SK-N-SH (cell line): ENCODE measurements around the gene PRRX2. TPM values are rescaled to one million over a fixed set of nuclear protein-coding genes. Genes with fewer than 3 reads are reported as not detected.
A peak's percentile ranks its signal among the peaks of the same experiment; 100 is the strongest.

Experiments used
- CHD2 ChIP-seq: fragments of 150-350 bp; IDR thresholded peaks from 2 replicates; pipeline ENCODE4 v1.6.1; 2018; ENCODE audit warnings: low read length; ENCODE audit not compliant: partially characterized antibody
- CTCF ChIP-seq: fragments of 200-600 bp; sonication (generic); IDR thresholded peaks from 2 replicates; pipeline ENCODE4 v1.6.1; 2017; ENCODE audit warnings: antibody characterized with exemption, mild to moderate bottlenecking, moderate library complexity
- ELF1 ChIP-seq: IDR thresholded peaks from 2 replicates; pipeline ENCODE4 v1.4.0; 2012
- EP300 ChIP-seq, 2 experiments: IDR thresholded peaks; 2 replicates each; pipeline versions ENCODE4 v1.4.0 to v1.6.1; 2012; ENCODE audit warnings: borderline replicate concordance in 1 of 2, low read depth in 1 of 2, low read length in 1 of 2
- FOXJ3 ChIP-seq: sonication (generic); formaldehyde crosslinking; IDR thresholded peaks from 2 replicates; pipeline ENCODE4 v1.5.1; 2020; ENCODE audit warnings: mild to moderate bottlenecking, missing genetic modification reagents
- FOXM1 ChIP-seq: IDR thresholded peaks from 2 replicates; pipeline ENCODE4 v1.4.0; 2012; ENCODE audit warnings: low read depth, mild to moderate bottlenecking
- MEF2A ChIP-seq: IDR thresholded peaks from 2 replicates; pipeline ENCODE4 v1.4.0; 2012; ENCODE audit warnings: low read depth, borderline replicate concordance
- NFIC ChIP-seq: IDR thresholded peaks from 2 replicates; pipeline ENCODE4 v1.4.0; 2012; ENCODE audit warnings: borderline replicate concordance
- NRF1 ChIP-seq: IDR thresholded peaks from 2 replicates; pipeline ENCODE4 v1.6.1; 2012; ENCODE audit warnings: low read depth, mild to moderate bottlenecking, low read length
- PBX3 ChIP-seq: IDR thresholded peaks from 2 replicates; pipeline ENCODE4; 2012
- RAD21 ChIP-seq: IDR thresholded peaks from 2 replicates; pipeline ENCODE4 v1.6.1; 2012; ENCODE audit warnings: mild to moderate bottlenecking, low read length
- RCOR1 ChIP-seq: fragments of 150-350 bp; IDR thresholded peaks from 2 replicates; pipeline ENCODE4 v1.6.1; 2017; ENCODE audit warnings: antibody characterized with exemption, low read length
- SMC3 ChIP-seq: IDR thresholded peaks from 2 replicates; pipeline ENCODE4 v1.6.1; 2012; ENCODE audit warnings: low read depth, low read length, improper control_type of control experiment
- TCF12 ChIP-seq: IDR thresholded peaks from 2 replicates; pipeline ENCODE4 v1.4.0; 2012
- YY1 ChIP-seq: IDR thresholded peaks from 2 replicates; pipeline ENCODE4 v1.4.0; 2012; ENCODE audit warnings: low read depth, mild to moderate bottlenecking
- ZBTB33 ChIP-seq: IDR thresholded peaks from 2 replicates; pipeline ENCODE4 v1.4.0; 2012; ENCODE audit warnings: low read depth, borderline replicate concordance
- polyA plus RNA-seq, 3 experiments: library from polyadenylated mRNA; depleted of rRNA; stranded (reverse); fragments of >200 nt; gene quantifications; 2 replicates each; pipeline ENCODE4 v1.2.3, GENCODE V29; 2012
- TF ChIP-seq, protein P1 (sequence below): fragments of 150-350 bp; IDR thresholded peaks from 2 replicates; pipeline ENCODE4 v1.6.1; 2017; ENCODE audit warnings: antibody characterized with exemption, low read length, low read depth, borderline replicate concordance

The PRRX2 gene
- polyA plus RNA-seq, 1 of the 3 experiments (the other 2 are of a cell fraction): 0.84 TPM

- TF ChIP-seq, protein P1, sequence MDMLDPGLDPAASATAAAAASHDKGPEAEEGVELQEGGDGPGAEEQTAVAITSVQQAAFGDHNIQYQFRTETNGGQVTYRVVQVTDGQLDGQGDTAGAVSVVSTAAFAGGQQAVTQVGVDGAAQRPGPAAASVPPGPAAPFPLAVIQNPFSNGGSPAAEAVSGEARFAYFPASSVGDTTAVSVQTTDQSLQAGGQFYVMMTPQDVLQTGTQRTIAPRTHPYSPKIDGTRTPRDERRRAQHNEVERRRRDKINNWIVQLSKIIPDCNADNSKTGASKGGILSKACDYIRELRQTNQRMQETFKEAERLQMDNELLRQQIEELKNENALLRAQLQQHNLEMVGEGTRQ: no peak
- no peak for TF ChIP-seq RCOR1
- TF ChIP-seq PBX3: 0 out of 2 replicates have a peak, but pooled peaks have one; percentile 17
- no peak for TF ChIP-seq MEF2A
- no peak; a peak in 1 of 4 replicates for TF ChIP-seq EP300 (IDR thresholded peaks at IDR 0.05; ENCODE audit: borderline replicate concordance in 1 of 2, low read depth in 1 of 2, low read length in 1 of 2)
- TF ChIP-seq CHD2: peak; percentile 73
- TF ChIP-seq YY1: 0 out of 2 replicates have a peak, but pooled peaks have one; percentile 54
- no peak for TF ChIP-seq ZBTB33
- no peak for TF ChIP-seq FOXM1
- TF ChIP-seq SMC3: peak; percentile 90
- peak; percentile 38; the same call in 1 of the 2 replicates for TF ChIP-seq TCF12
- TF ChIP-seq CTCF: peak; percentile 87
- TF ChIP-seq NRF1: peak; percentile 46
- TF ChIP-seq RAD21: peak; percentile 94
- TF ChIP-seq FOXJ3 (CRISPR knock-in tag): no peak
- TF ChIP-seq NFIC: no peak; the same call in 1 of the 2 replicates
- no peak; the same call in none of the 2 replicates for TF ChIP-seq ELF1
- TF ChIP-seq, all 33 proteins: peak for 15
Observed at GRCh38 chr9:129641750-129642585, 23.5 kb upstream of the PRRX2 start, which contains the start of gene ASB6 (continued).
